Right forelimb (tissue), 1 donor: ENCODE measurements around the gene SUGCT.
"Not testable (repeated sequence)": the region's sequence is repeated elsewhere in the genome, so short reads cannot be mapped to it uniquely, and the experiment has no call there.

Experiments used
- DNase-seq: peaks from one replicate; pipeline ENCODE4 v3.0.0-alpha.2; 2018

SUGCT gene

GRCh38 chr7:40205992-40206391 lies 71.2 kb downstream of the SUGCT start:
- DNase-seq: no peak

- no peak for DNase-seq
These were observed 76.6 kb downstream of the SUGCT start for GRCh38 chr7:40211276-40212003.

- DNase-seq: no peak
These were observed 78.5 kb downstream of the SUGCT start for GRCh38 chr7:40213291-40213690.

DNA sequence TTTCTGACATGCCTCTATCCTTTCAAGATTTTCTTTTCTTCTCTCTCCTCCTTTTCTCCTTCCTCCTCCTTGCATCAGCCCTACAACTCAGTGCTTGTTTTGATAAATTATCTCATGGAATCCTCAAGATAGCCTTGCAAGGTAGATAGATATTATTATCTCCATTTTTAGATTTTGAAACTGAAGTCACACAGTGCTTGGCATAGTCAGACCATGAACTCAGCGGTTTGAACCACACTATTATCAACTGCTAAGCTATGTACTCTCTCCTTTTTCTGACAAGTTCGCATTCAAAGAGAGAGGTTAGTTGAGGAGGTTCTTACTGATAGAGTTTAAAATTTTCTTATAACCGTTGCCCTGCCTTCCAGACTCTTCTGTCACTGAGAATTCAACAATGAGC lies 79.1 kb downstream of the SUGCT start:
- no peak for DNase-seq

DNA sequence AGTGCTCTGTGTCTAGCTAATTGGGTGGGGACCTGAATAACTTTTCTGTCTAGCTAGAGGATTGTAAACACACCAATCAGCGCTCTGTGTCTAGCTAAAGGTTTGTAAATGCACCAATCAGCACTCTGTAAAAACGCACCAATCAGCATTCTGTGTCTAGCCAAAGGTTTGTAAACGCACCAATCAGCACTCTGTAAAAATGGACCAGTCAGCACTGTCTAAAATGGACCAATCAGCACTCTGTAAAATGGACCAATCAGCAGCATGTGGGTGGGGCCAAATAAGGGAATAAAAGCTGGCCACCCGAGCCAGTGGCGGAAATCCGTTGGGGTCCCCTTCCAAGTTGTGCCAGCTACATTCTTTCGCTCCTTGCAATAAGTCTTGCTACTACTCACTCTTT lies 83.8 kb downstream of the SUGCT start:
- not testable (repeated sequence) for DNase-seq

GRCh38 chr7:40219917-40220316 lies 85.1 kb downstream of the SUGCT start:
- DNase-seq: no peak

- DNase-seq: no peak
These were observed 85.7 kb downstream of the SUGCT start for GRCh38 chr7:40220421-40220911.

- DNase-seq: no peak
These were observed 87.0 kb downstream of the SUGCT start for GRCh38 chr7:40221836-40222235.

- no peak for DNase-seq
These were observed 88.8 kb downstream of the SUGCT start for GRCh38 chr7:40223451-40224127.

- DNase-seq: no peak
These were observed 95.3 kb downstream of the SUGCT start for GRCh38 chr7:40230101-40230500.

DNA sequence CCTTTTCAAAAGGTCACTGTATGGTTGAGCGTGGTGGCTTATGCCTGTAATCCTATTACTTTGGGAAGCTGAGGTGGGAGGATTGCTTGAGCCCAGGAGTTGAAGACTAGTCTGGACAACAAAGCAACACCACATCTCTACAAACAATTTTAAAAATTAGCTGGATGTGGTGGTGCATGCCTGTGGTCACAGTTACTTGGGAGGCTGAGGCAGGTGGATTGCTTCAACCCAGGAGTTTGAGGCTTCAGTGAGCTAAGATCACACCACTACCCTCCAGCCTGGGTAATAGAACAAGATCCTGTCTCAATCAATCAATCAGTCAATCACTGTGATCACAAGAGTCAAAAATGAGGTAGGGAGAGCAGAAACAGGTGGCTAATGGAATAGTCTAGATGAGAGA lies 97.0 kb downstream of the SUGCT start:
- no peak for DNase-seq

DNA sequence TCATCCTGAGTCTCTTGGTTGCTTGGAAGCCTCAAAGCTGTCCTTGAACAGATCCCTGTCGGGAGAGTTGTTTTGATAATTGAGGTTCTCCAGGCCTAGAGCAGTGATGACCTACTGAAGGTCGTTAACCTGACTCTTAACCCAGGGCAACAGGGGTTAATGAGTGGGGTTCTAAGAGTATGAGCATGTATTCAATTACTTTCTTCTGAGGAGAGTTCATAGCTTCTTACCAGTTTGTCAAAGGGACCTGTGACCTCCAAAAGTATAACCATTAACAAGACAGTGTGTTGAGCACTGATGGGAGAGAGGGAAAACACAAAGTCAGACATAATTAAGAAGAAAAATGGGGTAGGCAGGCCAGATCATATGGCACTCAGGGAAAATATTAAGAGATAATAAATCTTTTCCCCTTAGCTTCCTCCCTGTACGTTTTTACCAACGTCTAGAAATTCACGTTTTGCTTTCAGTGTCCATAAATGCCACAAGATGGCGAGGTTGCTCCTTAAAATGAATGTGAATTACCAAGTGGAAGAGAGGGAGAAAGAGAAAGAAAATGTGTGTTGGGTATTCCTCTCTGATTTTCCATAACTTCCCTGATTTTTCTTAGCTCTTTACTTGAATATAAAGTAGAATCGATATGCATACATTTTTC lies 97.6 kb downstream of the SUGCT start:
- DNase-seq: no peak

GRCh38 chr7:40234046-40234445 lies 99.2 kb downstream of the SUGCT start:
- DNase-seq: no peak

DNA sequence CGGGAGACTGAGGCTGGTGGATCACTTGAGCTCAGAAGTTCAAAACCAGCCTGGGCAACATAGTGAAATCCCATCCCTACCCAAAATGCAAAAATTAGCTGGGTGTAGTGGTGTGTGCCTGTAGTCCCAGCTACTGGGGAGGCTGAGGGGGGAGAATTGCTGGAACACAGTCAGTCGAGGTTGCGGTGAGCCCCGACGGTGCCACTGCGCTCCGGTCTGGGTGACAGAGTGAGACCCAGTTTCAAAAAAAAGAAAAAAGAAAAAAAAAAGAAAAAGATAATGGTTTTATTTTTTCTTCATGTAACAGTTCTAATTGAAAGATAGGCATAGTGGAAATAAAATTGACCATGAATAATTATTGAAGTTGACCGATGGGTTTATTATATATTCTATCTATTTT lies 99.9 kb downstream of the SUGCT start:
- no peak for DNase-seq

DNA sequence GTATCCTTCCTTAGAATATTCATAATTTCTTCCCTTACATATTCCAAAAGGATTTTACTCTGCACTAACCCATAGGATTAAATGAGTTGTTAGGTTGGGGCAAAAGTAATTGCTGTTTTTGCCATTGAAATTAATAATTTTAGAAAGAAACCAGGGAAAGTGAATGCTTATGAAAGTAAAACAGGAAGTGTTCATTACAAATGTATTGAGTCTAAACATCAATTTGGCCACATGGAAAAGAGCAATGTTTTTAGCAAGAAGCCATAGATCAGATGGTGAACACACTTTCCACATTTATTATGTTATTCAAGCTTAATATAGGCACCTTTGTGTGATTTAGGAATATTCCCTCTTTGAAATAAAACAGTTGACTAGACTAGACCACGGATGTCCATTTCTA lies 102.9 kb downstream of the SUGCT start:
- no peak for DNase-seq

GRCh38 chr7:40239755-40240303 lies 105.0 kb downstream of the SUGCT start:
- DNase-seq: no peak

DNA sequence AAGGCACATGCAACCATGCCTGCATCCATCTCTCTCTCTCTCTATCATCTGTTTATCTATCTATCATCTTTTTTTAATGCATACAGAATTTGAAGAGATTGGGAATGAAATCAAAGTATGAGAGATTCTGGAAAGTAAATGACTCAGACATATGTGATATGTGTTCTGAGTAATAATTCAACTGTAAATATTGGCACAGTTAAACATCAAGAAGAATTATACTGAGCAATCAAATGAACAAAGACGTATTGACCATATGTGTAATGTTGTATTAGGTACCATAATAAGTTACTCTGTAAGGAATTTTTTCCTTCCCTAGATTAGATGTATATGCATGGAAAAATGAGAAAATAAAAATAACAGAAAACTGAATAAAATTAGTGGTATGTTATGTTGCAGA lies 108.3 kb downstream of the SUGCT start:
- DNase-seq: no peak

DNA sequence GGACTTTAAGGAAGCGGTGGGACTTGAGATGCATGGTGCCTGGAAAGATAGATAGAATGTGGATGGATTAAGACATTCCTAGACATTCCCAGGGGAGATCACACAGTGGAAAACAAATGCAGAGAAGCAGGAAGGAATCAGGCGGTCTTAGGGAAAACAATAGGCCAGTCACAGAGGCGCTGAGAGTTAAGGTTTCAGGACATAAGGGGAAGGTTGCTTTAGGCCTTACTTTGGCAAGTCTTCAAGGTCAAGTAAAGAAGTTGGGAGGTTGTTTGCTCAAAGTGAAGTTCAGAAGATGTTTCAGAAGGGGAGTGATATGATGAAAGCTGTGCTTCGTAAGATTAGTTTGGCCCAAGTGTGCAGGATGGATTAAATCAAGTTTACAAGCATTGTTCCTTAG lies 109.4 kb downstream of the SUGCT start:
- no peak for DNase-seq

DNA sequence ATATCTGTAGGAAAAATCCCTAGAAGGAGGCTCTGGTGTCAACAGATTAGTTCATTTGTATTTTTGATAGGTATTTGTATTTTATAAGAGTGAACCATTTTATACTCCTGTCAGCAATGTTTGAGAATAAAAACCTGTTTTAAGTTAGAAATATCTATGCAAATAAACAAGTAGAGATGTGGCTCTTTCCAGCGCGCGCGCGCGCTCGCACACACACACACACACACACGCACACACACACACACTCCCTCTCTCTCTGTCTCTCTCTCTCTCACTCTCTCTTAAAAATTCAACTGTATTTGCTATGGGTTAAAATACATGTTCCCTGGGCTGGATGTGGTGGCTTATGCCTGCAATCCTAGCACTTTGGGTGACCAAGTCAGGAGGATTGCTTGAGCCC lies 113.9 kb downstream of the SUGCT start:
- DNase-seq: no peak

- not testable (repeated sequence) for DNase-seq
These were observed 118.6 kb downstream of the SUGCT start for GRCh38 chr7:40253444-40253843.

DNA sequence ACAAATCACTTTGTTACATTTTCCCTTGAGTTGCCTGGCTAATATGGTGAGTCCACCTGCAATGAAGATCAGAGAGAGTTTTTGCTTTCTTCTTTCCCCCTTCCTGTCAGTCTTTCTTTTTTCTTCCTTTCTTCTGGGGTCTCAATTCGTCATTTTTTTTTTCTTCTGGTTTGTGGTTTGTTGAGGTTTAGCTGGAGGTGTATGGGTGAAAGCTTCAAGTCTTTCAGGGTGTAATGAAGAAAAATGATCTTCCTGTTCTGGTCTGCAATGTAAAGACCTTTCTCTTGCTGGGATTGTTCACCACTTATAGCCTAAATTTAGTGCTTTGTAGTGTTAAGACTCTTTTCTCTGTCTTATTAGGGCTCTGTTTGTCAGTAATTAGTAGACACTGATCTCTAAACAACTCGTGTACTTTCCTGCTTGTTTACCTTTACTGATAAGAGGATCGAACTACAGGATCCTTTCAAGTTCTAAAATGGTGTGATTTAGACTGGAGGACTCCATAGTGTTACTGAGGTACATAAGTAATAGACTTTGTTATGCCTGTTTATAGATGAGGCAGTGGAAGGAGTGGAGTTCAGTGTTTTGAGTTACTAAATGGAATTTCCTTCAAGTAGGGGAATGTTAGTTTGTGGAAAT lies 129.1 kb downstream of the SUGCT start:
- no peak for DNase-seq

DNA sequence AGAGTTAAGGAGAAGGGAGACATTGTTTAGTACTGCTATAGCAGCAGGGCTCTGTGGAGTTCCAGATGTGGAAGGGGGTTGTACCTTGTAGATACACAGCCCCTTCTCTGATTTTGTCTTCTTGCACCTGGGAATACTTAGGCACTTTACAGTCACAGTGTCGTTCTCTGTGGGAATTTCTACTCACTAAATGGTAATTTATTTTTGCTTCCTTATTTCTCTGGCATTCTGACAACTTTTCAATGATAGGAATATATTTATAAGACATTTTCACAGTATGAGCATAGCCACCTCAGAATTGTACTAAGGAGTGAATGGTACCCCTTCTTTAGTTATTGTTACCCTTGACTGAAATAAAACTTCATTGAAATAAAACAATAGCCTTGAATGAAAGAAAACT lies 132.8 kb downstream of the SUGCT start:
- no peak for DNase-seq

- DNase-seq: not testable (repeated sequence)
These were observed 134.0 kb downstream of the SUGCT start for GRCh38 chr7:40268810-40269209.
